AG04450 (cell line): Measurements from ENCODE around the gene GGCX. TPM values are rescaled to one million over a fixed set of nuclear protein-coding genes. Genes with fewer than 3 reads are reported as not detected.

Experiments
- CTCF ChIA-PET: fragments of 300-600, 350-600 bp; formaldehyde crosslinking; extraction: SDS; loops from one replicate; lab custom pipeline; 2022; ENCODE audit warnings: antibody characterized with exemption, inconsistent platforms; lab: Charles Lee
- POLR2A ChIA-PET: fragments of 350-600 bp; formaldehyde crosslinking; extraction: SDS; loops from one replicate; lab custom pipeline; 2021; ENCODE audit warnings: antibody characterized with exemption, inconsistent platforms; lab: Yijun Ruan, JAX
- DNase-seq: peaks from one replicate; pipeline ENCODE4 v3.0.0-alpha.2; 2011; ENCODE audit warnings: low read depth, low spot score
- H3K27ac ChIP-seq: one replicate; pipeline ENCODE4 v1.5.1; 2012; ENCODE audit warnings: low read depth, low read length, control low read depth
- H3K27me3 ChIP-seq: one replicate; pipeline ENCODE4 v1.6.0; 2012; ENCODE audit warnings: low read length; ENCODE audit not compliant: control insufficient read depth, insufficient read depth
- H3K4me3 ChIP-seq: 2 replicates; pipeline ENCODE4 v1.5.1; 2011; ENCODE audit warnings: mild to moderate bottlenecking, low read depth, low read length, control low read depth
- H3K9me3 ChIP-seq: 2 replicates; pipeline ENCODE4 v1.5.1; 2012; ENCODE audit warnings: low read length; ENCODE audit not compliant: control insufficient read depth, insufficient read depth
- polyA plus RNA-seq: library from polyadenylated mRNA; depleted of rRNA; stranded (reverse); fragments of >200 nt; gene quantifications from 2 replicates; pipeline ENCODE4 v1.2.3, GENCODE V29; 2011
- TF ChIP-seq, protein P1 (sequence below): IDR thresholded peaks from 2 replicates; pipeline ENCODE4 v1.5.1; 2011; ENCODE audit warnings: low read depth, low read length, control low read depth, inconsistent platforms

GGCX gene
- polyA plus RNA-seq, 1 experiment = 44.0 TPM

- TF ChIP-seq, protein P1, sequence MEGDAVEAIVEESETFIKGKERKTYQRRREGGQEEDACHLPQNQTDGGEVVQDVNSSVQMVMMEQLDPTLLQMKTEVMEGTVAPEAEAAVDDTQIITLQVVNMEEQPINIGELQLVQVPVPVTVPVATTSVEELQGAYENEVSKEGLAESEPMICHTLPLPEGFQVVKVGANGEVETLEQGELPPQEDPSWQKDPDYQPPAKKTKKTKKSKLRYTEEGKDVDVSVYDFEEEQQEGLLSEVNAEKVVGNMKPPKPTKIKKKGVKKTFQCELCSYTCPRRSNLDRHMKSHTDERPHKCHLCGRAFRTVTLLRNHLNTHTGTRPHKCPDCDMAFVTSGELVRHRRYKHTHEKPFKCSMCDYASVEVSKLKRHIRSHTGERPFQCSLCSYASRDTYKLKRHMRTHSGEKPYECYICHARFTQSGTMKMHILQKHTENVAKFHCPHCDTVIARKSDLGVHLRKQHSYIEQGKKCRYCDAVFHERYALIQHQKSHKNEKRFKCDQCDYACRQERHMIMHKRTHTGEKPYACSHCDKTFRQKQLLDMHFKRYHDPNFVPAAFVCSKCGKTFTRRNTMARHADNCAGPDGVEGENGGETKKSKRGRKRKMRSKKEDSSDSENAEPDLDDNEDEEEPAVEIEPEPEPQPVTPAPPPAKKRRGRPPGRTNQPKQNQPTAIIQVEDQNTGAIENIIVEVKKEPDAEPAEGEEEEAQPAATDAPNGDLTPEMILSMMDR = no peak
- POLR2A ChIA-PET = interaction anchor here (0.5 to 1.4 kb wide), 6 partner anchors 10 to 66 kb away, joined by 3 to 9 read pairs (median 4); partner anchors contain the start of genes MAT2A, RNF181 and USP39
- CTCF ChIA-PET = interaction anchor here (1.2 kb wide), 1 partner anchor 33 kb away, joined by 3 read pairs; no protein-coding TSS in a partner anchor
- H3K4me3 ChIP-seq = peak overlapping the region; percentile 65
- DNase-seq = no peak
- no peaks in the 10 kb centered on the region for H3K27me3 ChIP-seq
- no peaks in the 10 kb centered on the region for H3K9me3 ChIP-seq
- peak overlapping the region; percentile 72 for H3K27ac ChIP-seq
Observed at GRCh38 chr2:85584857-85585780, 23.8 kb upstream of the GGCX start.

GRCh38 chr2:85584354-85584856 lies 23.1 kb upstream of the GGCX start, which contains the start of gene VAMP5:
Gene VAMP5, plus strand, starts transcription at chr2:85584431. Its CDS starts 60 bp downstream, at chr2:85584491.
- ChIA-PET POLR2A (interaction anchor here (0.5 to 1.4 kb wide), 3 partner anchors 11 to 67 kb away, joined by 3 to 9 read pairs (median 4); partner anchors contain the start of genes RNF181 and USP39), CTCF (interaction anchor here (1.2 kb wide), 1 partner anchor 32 kb away, joined by 3 read pairs; no protein-coding TSS in a partner anchor)
- H3K27ac ChIP-seq = peak within 1 kb of the TSS; percentile 72
- peak within 1 kb of the TSS; percentile 65 for H3K4me3 ChIP-seq
- no peak for DNase-seq
- no peaks in the 10 kb centered on the region for H3K27me3 ChIP-seq
- H3K9me3 ChIP-seq = no peaks in the 10 kb centered on the region
- TF ChIP-seq, protein P1 = no peak

DNA sequence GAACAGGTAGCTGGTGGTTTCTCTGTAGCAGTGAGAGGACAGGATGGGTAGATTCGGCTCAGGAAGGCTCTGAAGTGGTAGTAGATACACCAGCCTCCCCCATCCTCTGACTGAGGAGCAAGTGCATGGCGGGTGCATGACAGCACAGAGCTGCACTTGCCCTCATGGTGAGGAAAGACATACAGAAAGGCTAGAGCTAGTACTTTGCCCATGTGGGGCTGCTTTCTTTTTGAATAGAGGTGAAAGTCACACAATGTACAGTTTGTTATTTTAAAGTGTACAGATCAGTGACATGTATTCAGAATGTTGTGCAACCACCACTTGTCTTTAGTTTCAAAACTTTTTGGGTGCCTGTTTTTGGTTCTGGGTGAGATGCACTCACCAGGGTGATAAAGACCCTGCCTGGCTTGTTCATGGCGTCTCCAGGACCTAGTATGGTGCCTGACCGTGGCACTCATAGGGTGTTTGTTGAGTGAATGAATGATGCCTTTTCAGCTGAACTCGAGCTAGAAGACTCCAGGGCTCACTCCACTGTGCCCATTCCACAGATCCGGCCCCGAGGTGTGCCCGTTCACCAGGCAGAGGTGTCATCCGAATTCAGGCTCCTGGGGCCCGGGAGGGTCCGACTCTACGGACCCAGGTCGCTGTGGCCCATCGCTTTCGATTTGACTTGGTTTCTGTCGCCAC lies 22.5 kb upstream of the GGCX start:
- Histone ChIP-seq H3K4me3 (peak overlapping the region; percentile 49), H3K27ac (no peak overlapping the region), H3K9me3 (no peaks in the 10 kb centered on the region), H3K27me3 (no peaks in the 10 kb centered on the region)
- TF ChIP-seq, protein P1 = no peak
- POLR2A ChIA-PET = interaction anchor here (1.4 kb wide), 1 partner anchor 11 kb away, joined by 9 read pairs; the partner anchor contains the start of gene RNF181
- CTCF ChIA-PET = interaction anchor here (1.2 kb wide), 1 partner anchor 32 kb away, joined by 3 read pairs; no protein-coding TSS in a partner anchor
- no peak for DNase-seq

DNA sequence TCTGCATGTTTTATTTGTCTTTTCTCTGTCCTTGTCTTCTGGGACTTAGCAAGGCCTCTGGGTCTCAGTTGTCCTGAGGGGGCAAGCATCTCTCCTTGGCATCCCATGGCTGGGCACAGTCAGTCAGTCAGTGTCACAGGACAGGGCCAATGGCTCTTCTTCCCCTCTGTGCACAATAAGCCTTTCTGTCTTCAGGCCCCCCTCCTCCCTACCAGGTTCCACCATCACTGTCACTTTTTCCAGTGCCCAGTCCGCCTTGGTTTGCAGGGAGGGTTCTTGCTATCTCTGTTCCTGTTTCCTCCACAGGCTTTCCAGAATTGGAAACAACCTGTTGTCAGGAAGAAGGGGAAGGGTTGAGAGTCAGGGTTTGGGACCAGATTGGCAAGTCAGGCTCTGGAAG lies 21.2 kb upstream of the GGCX start:
- DNase-seq = no peak
- H3K27ac ChIP-seq = no peak overlapping the region
- TF ChIP-seq, protein P1 = no peak
- H3K4me3 ChIP-seq = no peak overlapping the region
- no peaks in the 10 kb centered on the region for H3K9me3 ChIP-seq
- POLR2A ChIA-PET = no interaction called here
- CTCF ChIA-PET = no interaction called here
- no peaks in the 10 kb centered on the region for H3K27me3 ChIP-seq
